GM15510 (cell line): ENCODE results near the gene NUP93.

ENCODE experiments used
- POLR2A ChIP-seq: IDR thresholded peaks from 3 replicates; pipeline ENCODE4 v1.6.1; 2011; ENCODE audit warnings: borderline replicate concordance; ENCODE audit not compliant: insufficient read length; ENCODE audit errors: extremely low read depth

NUP93 gene

GRCh38 chr16:56886296-56886695, 156.4 kb downstream of the NUP93 start:
- TF ChIP-seq POLR2A = no peak

- no peak for TF ChIP-seq POLR2A
These were observed 156.9 kb downstream of the NUP93 start for GRCh38 chr16:56886826-56887225.

- TF ChIP-seq POLR2A = no peak
These were observed 158.9 kb downstream of the NUP93 start for GRCh38 chr16:56888806-56889205.

GRCh38 chr16:56889206-56889605, 159.3 kb downstream of the NUP93 start:
- TF ChIP-seq POLR2A = no peak

GRCh38 chr16:56891685-56892084, 161.8 kb downstream of the NUP93 start:
- TF ChIP-seq POLR2A = no peak

GRCh38 chr16:56892705-56893104, 162.8 kb downstream of the NUP93 start:
- no peak for TF ChIP-seq POLR2A

- TF ChIP-seq POLR2A = no peak
These were observed 164.5 kb downstream of the NUP93 start for GRCh38 chr16:56894331-56894917.

- TF ChIP-seq POLR2A = no peak
These were observed 165.9 kb downstream of the NUP93 start for GRCh38 chr16:56895813-56896212.

- no peak for TF ChIP-seq POLR2A
These were observed 166.3 kb downstream of the NUP93 start for GRCh38 chr16:56896244-56896643.

- no peak for TF ChIP-seq POLR2A
These were observed 167.3 kb downstream of the NUP93 start for GRCh38 chr16:56897026-56897799.

GRCh38 chr16:56898847-56899246, 168.9 kb downstream of the NUP93 start:
- no peak for TF ChIP-seq POLR2A
